ENCODE data around the gene TGFBR3L.

The TGFBR3L gene

GRCh38 chr19:7914598-7915045 is at the start of gene TGFBR3L:
TGFBR3L (plus strand) TSS chr19:7914830.
- DNase-seq (ENCODE audit: low spot score): no peak

DNA sequence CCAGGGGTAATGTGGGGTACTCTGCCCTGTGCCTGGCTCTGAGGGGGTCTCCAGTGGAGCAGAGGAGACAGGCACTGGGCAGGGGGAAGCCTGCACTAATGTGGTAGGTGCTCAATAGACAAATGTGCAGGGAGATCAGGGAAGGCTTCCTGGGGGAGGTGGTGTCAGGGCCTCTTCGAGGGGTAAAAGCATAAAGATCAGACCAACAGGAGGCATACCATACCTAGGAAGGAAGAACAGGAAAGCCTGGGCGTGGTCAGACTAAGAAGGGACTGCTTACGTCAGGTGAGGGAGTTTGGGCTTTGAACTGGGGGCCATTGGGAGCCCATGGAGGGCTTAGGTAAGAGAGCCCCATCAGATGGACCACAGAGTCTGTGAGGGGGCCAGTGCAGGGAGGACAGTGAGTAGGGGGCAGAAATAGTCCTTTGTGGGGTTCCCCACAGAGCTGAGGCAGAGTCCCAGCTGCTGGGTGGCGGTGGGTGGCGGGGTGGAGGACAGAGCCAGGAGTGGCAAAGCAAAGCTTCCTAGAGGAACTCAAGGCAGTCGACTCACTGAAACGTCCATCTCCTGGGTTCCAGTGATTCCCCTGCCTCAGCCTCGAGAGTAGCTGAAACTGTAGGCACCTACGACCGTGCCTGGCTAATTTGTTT is 49.2 kb upstream of the TGFBR3L start:
- no peak for DNase-seq (ENCODE audit: low spot score)

GRCh38 chr19:7866399-7867091 is 48.1 kb upstream of the TGFBR3L start:
- DNase-seq (ENCODE audit: low spot score): no peak

- no peak for DNase-seq (ENCODE audit: low spot score)
Measured at GRCh38 chr19:7867092-7867844, 47.4 kb upstream of the TGFBR3L start.

DNA sequence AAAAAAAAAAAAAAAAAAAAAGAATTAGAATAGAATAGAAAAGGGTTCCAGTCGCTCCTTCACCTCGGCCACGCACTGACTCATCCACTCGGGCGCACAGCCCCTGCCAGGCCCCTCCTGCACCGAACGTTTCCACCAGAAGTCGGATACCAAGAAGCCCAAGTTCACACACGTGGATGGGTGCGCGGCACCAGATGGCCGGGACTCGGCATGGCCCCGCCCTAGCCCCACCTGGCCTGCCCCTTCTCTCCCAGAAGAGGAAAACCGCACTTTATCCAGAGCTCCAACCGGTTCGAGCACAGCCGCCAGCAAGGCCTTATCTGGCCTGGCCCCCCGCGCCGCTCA is 46.3 kb upstream of the TGFBR3L start:
- no peak for DNase-seq (ENCODE audit: low spot score)

DNA sequence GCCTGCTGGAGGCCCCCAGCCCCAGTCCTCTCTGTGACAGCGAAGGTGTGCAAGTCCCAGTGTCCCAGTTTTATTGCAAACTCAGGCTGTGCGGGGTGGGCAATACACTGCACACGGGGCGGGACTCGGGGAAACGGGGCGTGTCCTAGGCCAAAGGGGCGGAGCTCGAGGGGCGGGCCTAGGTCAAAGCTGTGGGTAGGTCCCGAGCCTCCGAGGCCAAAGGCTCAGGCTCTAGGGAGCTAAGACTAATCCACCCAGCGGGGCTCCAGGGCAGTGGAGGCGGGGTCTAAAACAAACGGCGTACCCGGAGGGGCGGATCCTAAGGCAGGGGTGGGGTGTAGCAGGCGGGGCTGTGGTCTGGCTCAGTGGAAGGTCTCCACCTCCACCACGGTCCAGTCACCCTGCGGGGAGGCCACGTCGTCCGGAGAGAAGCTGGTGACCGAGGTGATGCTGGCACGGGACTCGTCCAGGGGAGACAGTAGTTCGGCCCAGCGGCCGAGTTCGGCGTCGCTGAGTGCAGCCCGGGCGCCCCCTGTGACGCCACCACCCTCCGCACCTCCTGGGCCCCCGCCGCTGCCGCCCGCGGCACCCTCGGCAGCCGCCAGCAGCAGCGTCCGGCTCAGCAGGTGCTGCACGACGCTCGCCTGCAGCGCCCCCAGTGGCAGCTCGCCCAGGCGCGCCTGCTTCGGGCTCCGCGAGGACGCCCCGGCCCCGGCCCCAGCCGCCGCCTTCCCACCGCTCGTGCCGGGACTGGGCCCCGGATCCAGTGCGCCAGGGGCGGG is 45.8 kb upstream of the TGFBR3L start:
- peak; percentile 80 for DNase-seq (ENCODE audit: low spot score)

GRCh38 chr19:7869453-7869909 is 45.1 kb upstream of the TGFBR3L start:
- peak; percentile 54 for DNase-seq (ENCODE audit: low spot score)

- DNase-seq (ENCODE audit: low spot score): no peak
Measured at GRCh38 chr19:7869910-7870511, 44.6 kb upstream of the TGFBR3L start.

DNA sequence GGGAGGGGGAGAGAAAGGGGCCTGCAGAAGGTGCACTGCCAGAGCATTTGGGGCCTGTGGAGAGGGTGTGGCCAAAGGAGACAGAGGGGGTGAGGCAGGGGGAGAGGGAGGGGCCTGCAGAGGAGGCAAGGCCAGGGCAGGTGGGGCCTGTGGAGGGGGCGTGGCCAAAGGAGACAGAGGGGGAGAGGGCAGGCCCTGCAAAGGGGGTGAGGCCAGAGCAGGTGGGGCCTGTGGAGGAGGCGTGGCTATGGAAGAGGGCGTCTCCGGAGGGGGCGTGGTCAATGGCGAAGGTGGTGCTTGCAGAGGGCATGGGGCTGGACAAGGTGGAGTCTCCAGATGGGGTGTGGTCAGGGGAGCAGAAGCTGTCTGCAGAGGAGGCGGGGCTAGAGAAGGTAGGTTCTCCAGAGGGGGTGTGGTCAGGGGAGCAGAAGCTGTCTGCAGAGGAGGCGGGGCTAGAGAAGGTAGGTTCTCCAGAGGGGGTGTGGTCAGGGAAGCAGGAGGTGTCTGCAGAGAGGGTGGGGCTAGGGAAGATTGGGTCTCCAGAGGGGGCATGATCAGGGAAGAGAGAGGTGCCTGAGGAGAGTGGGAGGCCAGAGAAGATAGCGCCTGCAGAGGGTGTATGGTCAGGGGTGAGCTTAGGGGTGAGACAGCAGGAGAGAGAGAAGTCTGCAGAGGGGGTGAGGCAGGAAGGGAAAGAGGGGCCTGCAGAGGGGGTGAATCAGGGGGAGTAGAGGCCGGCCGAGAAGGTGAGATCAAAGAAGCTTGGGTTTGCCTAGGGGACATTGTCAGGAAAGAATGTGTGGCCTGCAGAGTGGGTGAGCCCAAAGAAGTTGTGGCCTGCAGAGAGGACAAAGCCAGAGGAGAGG is 43.8 kb upstream of the TGFBR3L start:
- DNase-seq (ENCODE audit: low spot score): no peak

DNA sequence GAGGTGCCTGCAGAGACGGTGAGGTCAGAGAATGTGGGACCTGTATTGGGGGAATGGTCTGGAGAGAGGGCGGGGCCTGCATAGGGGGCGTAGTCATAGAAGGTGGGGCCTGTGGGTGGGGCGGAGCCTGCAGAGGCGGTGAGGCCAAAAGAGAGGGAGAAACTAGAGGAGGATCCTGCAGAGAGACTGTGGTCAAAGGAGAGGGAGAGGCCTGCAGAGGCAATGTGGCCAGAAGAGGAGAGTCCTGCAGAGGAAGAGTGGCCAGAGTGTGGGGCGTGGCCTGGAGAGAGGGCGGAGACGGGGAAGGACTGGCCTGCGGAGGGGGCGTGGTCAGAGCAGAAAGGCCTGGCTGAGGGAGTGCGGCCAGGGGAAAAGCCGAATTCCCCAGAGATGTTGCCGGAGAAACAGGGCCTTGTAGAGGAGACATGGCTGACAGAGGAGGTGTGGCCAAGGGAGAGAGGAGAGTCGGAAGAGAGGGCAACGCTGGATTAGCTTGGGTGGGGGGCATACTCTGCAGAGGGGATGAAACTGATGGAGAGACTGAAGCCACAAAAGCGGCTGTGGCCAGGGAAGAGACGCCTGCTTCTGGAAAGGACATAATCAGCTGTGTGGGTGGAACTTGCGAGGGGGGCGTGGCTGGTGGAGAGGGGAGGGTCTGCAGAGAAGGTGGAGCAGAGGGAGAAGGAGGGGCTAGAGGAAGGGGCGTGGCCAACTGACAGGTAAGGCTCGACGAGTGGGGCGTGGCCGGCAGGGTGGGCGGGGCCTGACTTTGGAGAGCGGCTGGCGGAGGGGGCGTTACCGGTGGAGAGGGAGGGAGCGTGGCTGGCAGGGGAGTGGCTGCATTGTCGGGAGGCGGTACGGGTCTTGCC is 43.0 kb upstream of the TGFBR3L start:
- DNase-seq (ENCODE audit: low spot score): peak; percentile 95

DNA sequence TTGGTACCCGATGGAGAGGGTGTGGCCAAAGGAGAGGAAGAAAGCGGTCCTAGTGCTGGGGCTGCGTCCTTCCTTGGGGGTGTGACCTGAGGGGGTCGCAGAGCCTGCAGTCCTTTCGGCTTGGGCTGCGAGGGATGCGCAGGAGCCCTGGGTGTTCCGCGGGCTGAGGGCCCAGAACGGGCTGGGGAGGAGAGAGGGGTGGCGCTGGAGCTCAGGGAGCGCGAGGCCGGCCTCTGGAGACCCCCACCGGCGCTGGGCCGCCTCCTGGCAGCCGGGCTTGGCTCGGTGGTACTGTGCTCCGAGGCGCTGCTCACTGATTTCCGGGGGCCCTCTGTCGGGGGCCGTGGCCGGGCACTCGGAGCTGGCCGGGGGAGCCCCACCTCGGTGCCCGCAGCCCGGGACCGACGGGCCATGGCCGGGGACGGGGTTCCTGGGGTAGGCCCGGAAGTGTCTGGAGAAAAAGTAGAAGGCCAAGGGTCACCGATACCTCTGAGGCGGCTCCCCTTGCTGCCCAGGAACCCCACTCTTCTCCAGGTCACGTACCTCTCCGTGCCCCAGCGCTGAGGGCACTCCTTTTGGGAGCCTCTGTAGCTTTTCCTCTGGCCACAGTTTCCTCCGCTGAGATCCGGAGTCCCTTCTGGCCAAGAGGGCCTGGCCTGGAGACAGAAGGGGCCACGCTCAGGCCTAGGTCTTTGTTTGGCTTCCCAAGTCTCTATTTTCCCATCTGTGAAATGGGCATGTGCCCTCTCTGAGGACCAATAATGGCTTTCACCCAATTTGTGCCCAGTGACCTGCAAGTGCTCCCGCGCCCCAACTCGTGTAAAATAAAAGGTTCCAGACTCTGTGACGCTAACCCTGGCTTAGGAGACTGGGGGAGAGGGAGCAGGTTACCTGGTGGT is 42.1 kb upstream of the TGFBR3L start:
- DNase-seq (ENCODE audit: low spot score): no peak

- no peak for DNase-seq (ENCODE audit: low spot score)
Measured at GRCh38 chr19:7873304-7874075, 41.1 kb upstream of the TGFBR3L start.

DNA sequence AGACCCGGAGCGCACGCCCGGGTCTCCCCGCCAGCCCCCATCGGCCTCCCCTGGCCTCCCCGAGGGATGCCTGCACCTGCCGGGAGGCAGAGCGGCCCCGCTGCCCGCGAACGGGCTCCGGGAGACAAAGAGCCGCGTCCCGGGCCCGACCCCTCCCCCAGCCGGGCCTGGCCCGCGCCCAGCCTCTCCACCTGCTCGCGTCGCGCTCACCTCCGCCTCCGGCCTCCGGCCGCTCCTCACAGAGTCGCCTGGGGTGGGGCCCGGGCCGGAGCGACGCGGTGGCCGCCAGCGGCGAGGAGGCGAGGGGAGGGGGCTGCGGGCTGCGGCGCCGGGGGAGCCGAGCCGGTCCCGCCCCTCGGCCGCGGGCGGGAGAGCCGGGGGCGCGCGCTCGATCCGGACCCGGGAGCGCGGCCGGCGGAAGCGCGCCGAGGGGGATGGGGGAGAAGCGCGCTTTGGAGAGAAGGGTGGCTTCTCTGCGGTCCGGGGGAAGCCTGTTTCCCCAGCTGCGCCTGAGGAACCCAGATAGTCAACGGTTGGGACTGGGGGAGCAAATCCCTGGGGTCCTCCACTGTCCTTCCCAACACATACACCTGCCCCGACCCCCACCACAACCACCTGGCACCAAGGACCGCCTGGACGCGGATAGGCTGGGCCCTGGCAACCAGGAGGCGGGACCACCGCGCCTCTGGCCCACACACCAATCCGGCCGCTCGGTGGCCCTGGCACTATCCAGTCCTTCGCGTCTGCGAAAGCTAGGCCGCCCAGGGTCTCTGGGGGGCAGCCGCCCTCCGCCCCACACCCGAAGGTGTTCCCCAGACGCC is 40.3 kb upstream of the TGFBR3L start, which contains the start of gene PRR36:
Gene PRR36, minus strand, starts transcription at position 315 of the 821 bp plus-strand sequence. CDS start 701 bp downstream, outside the sequence.
- peak; percentile 38 for DNase-seq (ENCODE audit: low spot score)

DNA sequence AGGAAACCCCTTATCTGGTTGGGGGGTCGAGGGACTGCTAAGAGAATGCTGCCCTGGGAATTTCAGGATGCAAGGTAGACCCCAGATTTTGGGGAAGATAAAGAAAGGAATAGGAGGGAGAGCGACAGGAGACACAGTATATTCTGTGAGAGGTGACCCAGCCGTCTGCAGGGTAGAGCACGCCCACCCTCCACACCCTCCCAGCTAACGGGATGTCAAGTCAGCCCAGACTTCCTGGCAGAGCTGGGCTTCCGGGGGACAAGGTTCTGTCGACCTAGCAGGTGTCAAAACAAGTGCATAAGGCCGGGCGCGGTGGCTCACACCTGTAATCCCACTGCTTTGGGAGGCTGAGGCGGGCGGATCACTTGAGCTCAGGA is 39.7 kb upstream of the TGFBR3L start:
- DNase-seq (ENCODE audit: low spot score): no peak

- DNase-seq (ENCODE audit: low spot score): no peak
Measured at GRCh38 chr19:7877249-7877836, 37.3 kb upstream of the TGFBR3L start.

DNA sequence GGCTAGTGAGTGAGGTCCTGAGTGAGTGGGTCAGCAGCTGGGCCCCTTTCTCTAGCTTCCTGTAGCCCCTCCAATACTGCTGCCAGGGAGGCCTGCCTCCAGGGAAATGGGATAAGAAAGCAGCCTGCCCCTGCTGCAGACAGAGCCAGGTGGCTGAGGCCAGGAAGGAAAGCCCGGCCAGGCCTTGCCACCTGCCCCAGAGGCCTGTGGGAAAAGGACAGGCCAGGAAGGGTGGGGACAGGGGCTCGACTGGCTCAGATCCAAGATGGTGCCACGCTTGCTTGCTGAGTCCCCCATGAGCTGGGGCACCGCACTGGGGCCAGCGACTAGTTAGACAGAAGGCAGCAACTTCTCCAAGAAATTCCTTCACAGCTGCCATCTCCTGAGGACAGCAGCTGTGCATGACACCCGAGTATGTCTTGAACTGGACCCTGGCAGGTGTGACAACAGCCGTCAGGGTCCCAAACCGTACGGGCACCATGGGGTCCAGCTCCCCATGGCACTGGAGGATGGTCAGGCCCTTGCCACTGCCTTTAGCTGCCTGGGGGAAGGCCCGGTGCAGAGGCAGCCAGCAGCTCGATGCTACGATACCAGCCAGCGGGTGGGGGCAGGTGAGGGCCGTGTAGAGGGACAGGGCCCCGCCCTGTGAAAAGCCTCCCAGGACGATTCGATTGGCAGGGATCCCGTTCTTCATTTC is 35.4 kb upstream of the TGFBR3L start:
- no peak for DNase-seq (ENCODE audit: low spot score)

Data from AG08395 (cell line).